HL-60 (cell line): ENCODE results near the gene SRD5A2.

ENCODE experiments used
- GABPA ChIP-seq: IDR thresholded peaks from 2 replicates; pipeline ENCODE4 v1.6.1; 2012; ENCODE audit warnings: low read depth
- POLR2AphosphoS5 ChIP-seq: IDR thresholded peaks from 2 replicates; pipeline ENCODE4 v1.6.1; 2012; ENCODE audit warnings: low read depth
- REST ChIP-seq: IDR thresholded peaks from 2 replicates; pipeline ENCODE4 v1.6.1; 2012; ENCODE audit warnings: low read depth; ENCODE audit not compliant: insufficient replicate concordance
- SPI1 ChIP-seq: IDR thresholded peaks from 2 replicates; pipeline ENCODE4 v1.6.1; 2012; ENCODE audit warnings: low read depth, mild to moderate bottlenecking, borderline replicate concordance
- TF ChIP-seq, protein P1 (sequence below): IDR thresholded peaks from one replicate; pipeline ENCODE4 v1.5.1; 2011; ENCODE audit warnings: low read length, control low read depth, inconsistent platforms; ENCODE audit not compliant: insufficient read depth

DNA sequence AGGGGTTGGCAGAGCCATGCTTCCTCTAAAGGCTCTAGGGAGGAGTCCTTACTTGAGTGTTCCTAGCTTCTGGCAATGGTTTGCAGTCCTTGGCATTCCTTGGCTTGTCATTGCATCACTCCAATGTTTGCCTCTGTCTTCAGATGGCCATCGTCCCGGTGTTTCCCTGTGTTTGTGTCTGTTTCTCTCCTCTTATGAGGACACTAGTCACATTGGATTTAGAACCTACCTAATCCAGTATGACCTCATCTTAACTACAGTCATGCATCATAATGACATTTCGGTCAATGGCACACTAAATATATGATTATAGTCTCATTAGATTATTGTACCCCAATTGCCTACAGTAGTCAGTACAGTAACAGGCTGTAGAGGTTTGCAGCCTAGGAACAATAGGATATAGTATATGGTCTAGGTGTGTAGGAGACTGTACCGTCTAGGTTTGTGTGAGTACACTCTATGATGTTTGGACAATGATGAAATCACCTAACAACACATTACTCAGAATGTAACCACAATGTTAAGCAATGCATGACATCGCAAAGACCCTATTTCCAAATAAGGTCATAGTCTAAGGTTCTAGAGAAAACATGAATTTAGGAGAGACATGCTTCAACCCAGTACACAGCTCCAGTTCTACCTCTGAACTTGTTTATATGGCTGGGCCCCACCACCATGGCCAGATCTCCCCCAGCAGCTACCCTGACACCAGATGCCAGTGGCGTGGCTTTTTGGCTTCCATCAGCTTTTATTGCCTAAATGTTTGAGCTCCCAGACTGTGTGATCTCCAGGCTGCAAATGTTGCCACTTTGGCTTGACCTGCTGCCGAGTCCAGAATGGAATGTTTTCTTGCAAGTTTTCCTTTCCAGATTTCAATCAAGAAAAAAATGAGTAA, 22.1 kb downstream of the SRD5A2 start:
- TF ChIP-seq, protein P1, sequence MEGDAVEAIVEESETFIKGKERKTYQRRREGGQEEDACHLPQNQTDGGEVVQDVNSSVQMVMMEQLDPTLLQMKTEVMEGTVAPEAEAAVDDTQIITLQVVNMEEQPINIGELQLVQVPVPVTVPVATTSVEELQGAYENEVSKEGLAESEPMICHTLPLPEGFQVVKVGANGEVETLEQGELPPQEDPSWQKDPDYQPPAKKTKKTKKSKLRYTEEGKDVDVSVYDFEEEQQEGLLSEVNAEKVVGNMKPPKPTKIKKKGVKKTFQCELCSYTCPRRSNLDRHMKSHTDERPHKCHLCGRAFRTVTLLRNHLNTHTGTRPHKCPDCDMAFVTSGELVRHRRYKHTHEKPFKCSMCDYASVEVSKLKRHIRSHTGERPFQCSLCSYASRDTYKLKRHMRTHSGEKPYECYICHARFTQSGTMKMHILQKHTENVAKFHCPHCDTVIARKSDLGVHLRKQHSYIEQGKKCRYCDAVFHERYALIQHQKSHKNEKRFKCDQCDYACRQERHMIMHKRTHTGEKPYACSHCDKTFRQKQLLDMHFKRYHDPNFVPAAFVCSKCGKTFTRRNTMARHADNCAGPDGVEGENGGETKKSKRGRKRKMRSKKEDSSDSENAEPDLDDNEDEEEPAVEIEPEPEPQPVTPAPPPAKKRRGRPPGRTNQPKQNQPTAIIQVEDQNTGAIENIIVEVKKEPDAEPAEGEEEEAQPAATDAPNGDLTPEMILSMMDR = no peak
- no peak for TF ChIP-seq GABPA
- TF ChIP-seq POLR2AphosphoS5 = no peak
- no peak for TF ChIP-seq REST
- no peak for TF ChIP-seq SPI1
